H1 (cell line): ENCODE measurements around the gene WDR41. TPM values are rescaled to one million over a fixed set of nuclear protein-coding genes. Genes with fewer than 3 reads are reported as not detected.

Experiments used
- CTCF ChIA-PET: fragments of 300-600 bp; sonication (Branson Sonifier 250); formaldehyde crosslinking; loops from one replicate; lab custom pipeline; 2021; ENCODE audit not compliant: partially characterized antibody; lab: Charles Lee
- POLR2A ChIA-PET: fragments of 300-600 bp; sonication (Branson Sonifier 250); formaldehyde crosslinking; loops from one replicate; lab custom pipeline; 2021; ENCODE audit warnings: inconsistent platforms; ENCODE audit not compliant: partially characterized antibody; lab: Charles Lee
- DNase-seq, 2 experiments: peaks; one replicate each; pipeline versions ENCODE4 v3.0.0 to v3.0.0-alpha.2; 2010 to 2022; ENCODE audit warnings: low spot score in 2 of 2, low read depth in 1 of 2, mixed read lengths in 1 of 2
- FAIRE-seq: peaks from 2 replicates; lab custom pipeline; 2011; peaks lifted over from hg19 to GRCh38; lab: Jason Lieb, UNC
- H2AFZ ChIP-seq: 2 replicates; pipeline ENCODE4 v1.8.1; 2012; ENCODE audit warnings: low read length, inconsistent platforms
- H2AK5ac ChIP-seq: 2 replicates; pipeline ENCODE4 v1.6.1; 2013; ENCODE audit warnings: low read depth, low read length
- H2BK120ac ChIP-seq: replicated peaks from 2 replicates; pipeline ENCODE3; 2013; ENCODE audit warnings: low read depth, low read length, inconsistent platforms
- H2BK12ac ChIP-seq: 2 replicates; pipeline ENCODE4 v1.6.1; 2013; ENCODE audit warnings: low read depth, low read length
- H2BK15ac ChIP-seq: 2 replicates; pipeline ENCODE4 v1.6.1; 2013; ENCODE audit warnings: low read length
- H2BK20ac ChIP-seq: 2 replicates; pipeline ENCODE4 v1.6.1; 2013; ENCODE audit warnings: low read length
- H2BK5ac ChIP-seq: 2 replicates; pipeline ENCODE4 v1.6.1; 2013; ENCODE audit warnings: low read depth, low read length
- H3K14ac ChIP-seq: 2 replicates; pipeline ENCODE4 v1.6.1; 2013; ENCODE audit warnings: inconsistent platforms; ENCODE audit not compliant: insufficient read length
- H3K18ac ChIP-seq: 2 replicates; pipeline ENCODE4 v1.6.1; 2013; ENCODE audit warnings: low read length; ENCODE audit errors: extremely low read depth
- H3K23ac ChIP-seq: 2 replicates; pipeline ENCODE4 v1.6.1; 2013; ENCODE audit warnings: inconsistent platforms; ENCODE audit not compliant: insufficient read length
- H3K23me2 ChIP-seq: 2 replicates; pipeline ENCODE4 v1.6.1; 2013; ENCODE audit warnings: low read depth, low read length
- H3K27ac ChIP-seq: 2 replicates; pipeline ENCODE4 v1.6.1; 2011; ENCODE audit warnings: low read depth, low read length, inconsistent platforms
- H3K27me3 ChIP-seq, 4 experiments: replicated peaks in 1 of 4; 1 replicate in 1 of 4; 2 replicates in 3 of 4; pipeline versions ENCODE4 v1.6.1 to v1.8.1; 2011 to 2013; ENCODE audit warnings: low read length in 3 of 4, mild to moderate bottlenecking in 3 of 4, inconsistent platforms in 2 of 4, mixed read lengths in 2 of 4, moderate library complexity in 1 of 4; ENCODE audit not compliant: control insufficient read depth in 3 of 4, insufficient read depth in 3 of 4; ENCODE audit errors: extremely low read depth in 1 of 4
- H3K36me3 ChIP-seq, 4 experiments: 2 replicates each; pipeline versions ENCODE4 v1.6.1 to v1.8.1; 2011 to 2013; ENCODE audit warnings: mild to moderate bottlenecking in 4 of 4, low read length in 3 of 4, moderate library complexity in 2 of 4, control low read depth in 1 of 4, inconsistent platforms in 1 of 4; ENCODE audit not compliant: insufficient read depth in 4 of 4, control insufficient read depth in 2 of 4
- H3K4ac ChIP-seq: replicated peaks from 2 replicates; pipeline ENCODE3; 2013; ENCODE audit warnings: low read length, low read depth, mixed read lengths, inconsistent platforms; ENCODE audit not compliant: insufficient read length
- H3K4me1 ChIP-seq, 4 experiments: replicated peaks in 1 of 4; 1 replicate in 1 of 4; 2 replicates in 3 of 4; pipeline versions ENCODE4 v1.6.1 to v1.8.1; 2011 to 2013; ENCODE audit warnings: low read length in 3 of 4, inconsistent platforms in 2 of 4, mixed read lengths in 1 of 4; ENCODE audit not compliant: insufficient read depth in 4 of 4, control insufficient read depth in 3 of 4
- H3K4me2 ChIP-seq, 2 experiments: 2 replicates each; pipeline versions ENCODE4 v1.6.1 to v1.8.1; 2011 to 2013; ENCODE audit warnings: low read depth in 2 of 2, low read length in 2 of 2, control low read depth in 1 of 2, inconsistent platforms in 1 of 2, mild to moderate bottlenecking in 1 of 2; ENCODE audit not compliant: insufficient read depth in 1 of 2
- H3K4me3 ChIP-seq, 4 experiments: fragments of 200-600, 300-600 bp in 1 of 4; sonication (generic), shearing (Covaris generic), sonication (Bioruptor Twin) in 1 of 4; 2 replicates each; pipeline versions ENCODE4 v1.5.1 to v1.8.1; 2011 to 2016; ENCODE audit warnings: low read length in 4 of 4, low read depth in 3 of 4, control low read depth in 2 of 4, inconsistent platforms in 2 of 4, mild to moderate bottlenecking in 2 of 4, mixed read lengths in 1 of 4, moderate library complexity in 1 of 4; ENCODE audit not compliant: insufficient read depth in 2 of 4; ENCODE audit errors: extremely low read depth in 1 of 4
- H3K56ac ChIP-seq: replicated peaks from 2 replicates; pipeline ENCODE3; 2013; ENCODE audit warnings: low read depth, mild to moderate bottlenecking, mixed read lengths, low read length, inconsistent platforms; ENCODE audit not compliant: insufficient read length
- H3K79me1 ChIP-seq: 2 replicates; pipeline ENCODE4 v1.6.1; 2013; ENCODE audit warnings: low read depth, low read length, control low read depth
- H3K79me2 ChIP-seq, 2 experiments: 2 replicates each; pipeline versions ENCODE4 v1.6.1 to v1.8.1; 2012 to 2013; ENCODE audit warnings: low read length in 2 of 2, mild to moderate bottlenecking in 2 of 2, inconsistent platforms in 1 of 2; ENCODE audit not compliant: insufficient read depth in 2 of 2, control insufficient read depth in 1 of 2
- H3K9ac ChIP-seq, 4 experiments: replicated peaks in 1 of 4; 1 replicate in 1 of 4; 2 replicates in 3 of 4; pipeline versions ENCODE4 v1.6.1 to v1.8.1; 2011 to 2013; ENCODE audit warnings: low read depth in 3 of 4, low read length in 3 of 4, control low read depth in 2 of 4, mild to moderate bottlenecking in 2 of 4, moderate library complexity in 2 of 4, inconsistent platforms in 1 of 4; ENCODE audit errors: extremely low read depth in 1 of 4
- H3K9me3 ChIP-seq, 2 experiments: 2 replicates each; pipeline versions ENCODE4 v1.6.1 to v1.8.1; 2012 to 2013; ENCODE audit warnings: mild to moderate bottlenecking in 2 of 2, moderate library complexity in 2 of 2, control low read depth in 1 of 2, inconsistent platforms in 1 of 2, low read depth in 1 of 2, low read length in 1 of 2, mixed read lengths in 1 of 2; ENCODE audit not compliant: insufficient read depth in 2 of 2
- H4K20me1 ChIP-seq, 2 experiments: replicated peaks in 1 of 2; 2 replicates each; pipeline versions ENCODE3 to v1.8.1; 2011 to 2013; ENCODE audit warnings: inconsistent platforms in 2 of 2, low read length in 2 of 2, mild to moderate bottlenecking in 1 of 2; ENCODE audit not compliant: insufficient read depth in 2 of 2, control insufficient read depth in 1 of 2
- H4K5ac ChIP-seq: 2 replicates; pipeline ENCODE4 v1.6.1; 2013; ENCODE audit warnings: low read length, low read depth, mixed read lengths, inconsistent platforms; ENCODE audit not compliant: insufficient read length
- H4K8ac ChIP-seq: 2 replicates; pipeline ENCODE4 v1.8.0; 2013; ENCODE audit warnings: mild to moderate bottlenecking, moderate library complexity, low read length, inconsistent platforms; ENCODE audit not compliant: insufficient read depth; ENCODE audit errors: extremely low read depth
- H4K91ac ChIP-seq: replicated peaks from 2 replicates; pipeline ENCODE3; 2013; ENCODE audit warnings: low read length, mixed read lengths, inconsistent platforms; ENCODE audit not compliant: insufficient read length
- CBX5 ChIP-seq: fragments of 300-800, 300-1000 bp; sonication (generic); IDR thresholded peaks from 2 replicates; pipeline ENCODE4 v1.7.1; 2016; ENCODE audit warnings: antibody characterized with exemption, low read length, low read depth
- CTBP2 ChIP-seq: IDR thresholded peaks from 2 replicates; pipeline ENCODE4 v1.7.0; 2011; ENCODE audit warnings: borderline replicate concordance, mild to moderate bottlenecking, moderate library complexity, mixed read lengths, low read length; ENCODE audit not compliant: insufficient read depth, insufficient read length
- EP300 ChIP-seq, 2 experiments: IDR thresholded peaks; 1 replicate in 1 of 2; 2 replicates in 1 of 2; pipeline ENCODE4 v1.6.1; 2011 to 2012; ENCODE audit warnings: low read depth in 2 of 2, low read length in 2 of 2, mild to moderate bottlenecking in 2 of 2, borderline replicate concordance in 1 of 2, inconsistent platforms in 1 of 2, moderate library complexity in 1 of 2
- KDM5A ChIP-seq: fragments of 200-600 bp; IDR thresholded peaks from 2 replicates; pipeline ENCODE4 v1.7.1; 2012; ENCODE audit warnings: mild to moderate bottlenecking, low read length, inconsistent platforms, mixed read lengths
- POLR2A ChIP-seq, 2 experiments: IDR thresholded peaks; 1 replicate in 1 of 2; 2 replicates in 1 of 2; pipeline ENCODE4 v1.6.1; 2011; ENCODE audit warnings: low read depth in 2 of 2, low read length in 2 of 2, mild to moderate bottlenecking in 2 of 2; ENCODE audit errors: control extremely low read depth in 1 of 2
- RBBP5 ChIP-seq: IDR thresholded peaks from 2 replicates; pipeline ENCODE4 v1.7.1; 2012; ENCODE audit warnings: low read depth, mild to moderate bottlenecking, inconsistent platforms, low read length, moderate library complexity, borderline replicate concordance
- SRF ChIP-seq: IDR thresholded peaks from 2 replicates; pipeline ENCODE4 v1.6.1; 2011; ENCODE audit warnings: mild to moderate bottlenecking, low read depth, low read length, moderate library complexity
- WGBS, 2 experiments: shearing (Covaris generic) in 1 of 2; methylation state at CpG; one replicate each; pipeline versions ENCODE4 v1.1.6 to v1.1.7; 2013 to 2015; ENCODE audit warnings: low lambda C conversion rate in 2 of 2, mixed read lengths in 2 of 2, inconsistent platforms in 1 of 2, low coverage in 1 of 2, missing lambda C conversion rate in 1 of 2; ENCODE audit not compliant: insufficient replicate concordance in 2 of 2, insufficient coverage in 1 of 2, insufficient read length in 1 of 2; ENCODE audit errors: extremely low coverage in 1 of 2, missing lambda C conversion rate in 1 of 2; 5-methylcytosine and 5-hydroxymethylcytosine counted together
- polyA plus RNA-seq, 7 experiments: library from polyadenylated mRNA; depleted of rRNA in 3 of 7; stranded (reverse) in 5 of 7; unstranded in 2 of 7; fragments of >200 nt in 5 of 7; fragments of 200-250 nt in 2 of 7; gene quantifications; 1 replicate in 5 of 7; 2 replicates in 1 of 7; 4 replicates in 1 of 7; pipeline versions ENCODE4 v1.2.1 to v1.2.3, GENCODE V29; 2011 to 2013; ENCODE audit warnings: missing spikeins in 2 of 7, mixed read lengths in 2 of 7
- total RNA-seq: library from RNA; stranded (reverse); fragmentation: NEBNext Ultra II Directional; extraction: Animal tissue kit (Norgen Biotek cat#: 25700); gene quantifications from 2 replicates; pipeline ENCODE4 v1.2.1, GENCODE V29; 2021

Gene WDR41
- total and polyA plus RNA-seq, 2 of the 8 experiments (the other 6 are each of a cell fraction or from before 2014, with no cell fraction given): 16.4 to 44.9 TPM

DNA sequence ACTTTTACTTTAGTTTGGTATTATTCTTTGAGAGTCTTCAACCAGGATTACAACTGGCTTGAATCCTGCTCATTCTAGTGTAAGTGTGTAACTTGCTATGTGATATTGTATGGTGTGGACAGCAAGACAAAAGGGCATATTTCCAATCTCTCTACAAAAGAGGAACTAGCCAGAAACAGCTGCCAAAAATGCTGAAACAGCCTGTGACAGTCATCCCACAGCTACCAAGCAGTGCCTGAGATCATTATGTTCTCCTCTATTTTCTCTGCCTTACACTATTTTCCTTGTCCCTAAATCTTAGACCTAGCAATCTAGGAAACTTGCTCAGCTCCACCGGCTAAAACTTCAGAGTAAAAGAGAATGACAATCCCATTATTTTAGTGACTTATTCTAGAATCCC lies 42.8 kb downstream of the WDR41 start:
- Histone ChIP-seq H4K8ac (no peak overlapping the region), H3K18ac (no peak overlapping the region), H3K4me3 (no peak overlapping the region), H3K4me1 (no peaks in the 10 kb centered on the region), H3K4ac (no peak overlapping the region), H4K20me1 (peaks cover 0 to 1% of the 10 kb centered on the region in 2 experiments), H3K9ac (no peak overlapping the region), H3K23ac (no peak overlapping the region), H3K36me3 (peaks cover 0 to 19% (median 9%) of the 10 kb centered on the region in 4 experiments; a peak in 6 of 8 replicates), H2BK5ac (no peak overlapping the region), H3K27me3 (no peaks in the 10 kb centered on the region), H4K5ac (no peak overlapping the region), H2BK15ac (no peak overlapping the region), H3K56ac (no peak overlapping the region), H2AK5ac (no peak overlapping the region), H4K91ac (no peak overlapping the region), H3K27ac (no peak overlapping the region), H3K23me2 (no peaks in the 10 kb centered on the region), H3K14ac (no peak overlapping the region), H2AFZ (no peak overlapping the region), H3K9me3 (no peaks in the 10 kb centered on the region), H3K4me2 (no peak overlapping the region), H3K79me1 (no peaks in the 10 kb centered on the region), H3K79me2 (no peaks in the 10 kb centered on the region), H2BK12ac (no peak overlapping the region), H2BK20ac (no peak overlapping the region), H2BK120ac (no peak overlapping the region)
- DNase-seq (no peak), FAIRE-seq (no peak)
- TF ChIP-seq EP300 (IDR thresholded peaks at IDR 0.05; ENCODE audit: borderline replicate concordance in 1 of 2, low read depth in 2 of 2, low read length in 2 of 2): no peak
- TF ChIP-seq SRF: no peak
- TF ChIP-seq CBX5: no peak
- no peak for TF ChIP-seq RBBP5
- TF ChIP-seq KDM5A: no peak
- TF ChIP-seq POLR2A (IDR thresholded peaks at IDR 0.05; ENCODE audit: control extremely low read depth in 1 of 2, low read depth in 2 of 2, low read length in 2 of 2): no peak
- no peak for TF ChIP-seq CTBP2
- CTCF ChIA-PET: interaction anchor here (0.6 kb wide), 2 partner anchors 314 to 917 kb away, joined by 3 to 4 read pairs; no protein-coding TSS in a partner anchor
- 90% methylated on average over 1 of the region's 1 CpG; no CpG with 5 or more reads in 1 of the 2 experiments for WGBS, 2 experiments
- POLR2A ChIA-PET: no interaction called here
